CD14-positive monocyte (primary cell): ENCODE data around the gene TMEM158. TPM values are rescaled to one million over a fixed set of nuclear protein-coding genes. Genes with fewer than 3 reads are reported as not detected.

Source experiments
- DNase-seq, 3 donors: peaks; one replicate each; pipeline ENCODE4 v3.0.0-alpha.2; 2011 to 2022
- H2AFZ ChIP-seq: 2 replicates; pipeline ENCODE4 v1.6.0; 2012; ENCODE audit warnings: mild to moderate bottlenecking, low read depth, low read length, inconsistent platforms; ENCODE audit not compliant: insufficient read depth, poor library complexity, severe bottlenecking
- H3K27ac ChIP-seq, 2 donors: 1 replicate in 1 of 2; 2 replicates in 1 of 2; pipeline ENCODE4 v1.5.1; 2012 to 2013; ENCODE audit warnings: low read length in 2 of 2, control low read depth in 1 of 2, inconsistent platforms in 1 of 2, low read depth in 1 of 2, mild to moderate bottlenecking in 1 of 2
- H3K27me3 ChIP-seq, 2 donors: one replicate each; pipeline versions ENCODE4 v1.6.0 to v1.6.1; 2011 to 2013; ENCODE audit warnings: low read length in 2 of 2; ENCODE audit not compliant: control insufficient read depth in 2 of 2, insufficient read depth in 2 of 2
- H3K36me3 ChIP-seq, 2 donors: replicated peaks in 1 of 2; 1 replicate in 1 of 2; 2 replicates in 1 of 2; pipeline versions ENCODE4 v1.5.1 to v1.6.1; 2012 to 2013; ENCODE audit warnings: low read length in 2 of 2, control low read depth in 1 of 2, inconsistent platforms in 1 of 2, mild to moderate bottlenecking in 1 of 2; ENCODE audit not compliant: insufficient read depth in 2 of 2, control insufficient read depth in 1 of 2
- H3K4me1 ChIP-seq, 2 donors: 1 replicate in 1 of 2; 2 replicates in 1 of 2; pipeline versions ENCODE4 v1.5.1 to v1.6.1; 2012 to 2013; ENCODE audit warnings: low read length in 2 of 2, control low read depth in 1 of 2, inconsistent platforms in 1 of 2, mild to moderate bottlenecking in 1 of 2, moderate library complexity in 1 of 2; ENCODE audit not compliant: insufficient read depth in 2 of 2, control insufficient read depth in 1 of 2
- H3K4me2 ChIP-seq: replicated peaks from 2 replicates; pipeline ENCODE3; 2012; ENCODE audit warnings: low read length, moderate library complexity, mild to moderate bottlenecking; ENCODE audit not compliant: poor library complexity, severe bottlenecking; ENCODE audit errors: extremely low read depth
- H3K4me3 ChIP-seq, 3 experiments: fragments of 200-600 bp in 1 of 3; sonication (generic) in 1 of 3; replicated peaks in 1 of 3; 1 replicate in 2 of 3; 2 replicates in 1 of 3; pipeline ENCODE4 v1.5.1; 2011 to 2013; ENCODE audit warnings: low read length in 3 of 3, mild to moderate bottlenecking in 3 of 3, control low read depth in 2 of 3, low read depth in 2 of 3, inconsistent platforms in 1 of 3, moderate library complexity in 1 of 3
- H3K79me2 ChIP-seq: 2 replicates; pipeline ENCODE4 v1.6.0; 2012; ENCODE audit warnings: mild to moderate bottlenecking, control low read depth, inconsistent platforms, low read length, moderate library complexity; ENCODE audit not compliant: insufficient read depth
- H3K9ac ChIP-seq: 2 replicates; pipeline ENCODE4 v1.6.0; 2017; ENCODE audit warnings: low read length, mild to moderate bottlenecking; ENCODE audit not compliant: insufficient read depth, poor library complexity, severe bottlenecking
- H3K9me3 ChIP-seq, 2 donors: replicated peaks in 1 of 2; 1 replicate in 1 of 2; 2 replicates in 1 of 2; pipeline versions ENCODE4 v1.5.1 to v1.6.1; 2012 to 2013; ENCODE audit warnings: low read length in 2 of 2, control low read depth in 1 of 2; ENCODE audit not compliant: control insufficient read depth in 1 of 2, insufficient read depth in 1 of 2
- H4K20me1 ChIP-seq: 2 replicates; pipeline ENCODE4 v1.6.0; 2012; ENCODE audit warnings: mild to moderate bottlenecking, low read length, control low read depth, moderate library complexity; ENCODE audit not compliant: insufficient read depth
- H3K27ac Mint-ChIP-seq, 7 donors: one replicate each; pipeline ENCODE4 v1.8.0; 2020; ENCODE audit warnings: mild to moderate bottlenecking in 7 of 7, mixed read lengths in 7 of 7, moderate library complexity in 6 of 7, inconsistent platforms in 2 of 7
- H3K27me3 Mint-ChIP-seq, 3 donors: one replicate each; pipeline ENCODE4 v1.8.0; 2021 to 2022; ENCODE audit warnings: low read depth in 3 of 3, mild to moderate bottlenecking in 3 of 3, mixed read lengths in 3 of 3, moderate library complexity in 3 of 3, inconsistent platforms in 1 of 3
- H3K36me3 Mint-ChIP-seq, 2 donors: one replicate each; pipeline ENCODE4 v1.8.0; 2020; ENCODE audit warnings: mixed read lengths in 2 of 2, inconsistent platforms in 1 of 2, mild to moderate bottlenecking in 1 of 2
- H3K4me1 Mint-ChIP-seq: one replicate; pipeline ENCODE4 v1.8.0; 2020; ENCODE audit warnings: mild to moderate bottlenecking, mixed read lengths
- H3K4me3 Mint-ChIP-seq, 2 donors: one replicate each; pipeline ENCODE4 v1.8.0; 2020; ENCODE audit warnings: mild to moderate bottlenecking in 2 of 2, mixed read lengths in 2 of 2, moderate library complexity in 1 of 2
- H3K9me3 Mint-ChIP-seq, 7 donors: one replicate each; pipeline ENCODE4 v1.8.0; 2020 to 2022; ENCODE audit warnings: mixed read lengths in 7 of 7, mild to moderate bottlenecking in 6 of 7, moderate library complexity in 6 of 7, inconsistent platforms in 2 of 7
- WGBS: methylation state at CpG from one replicate; pipeline ENCODE4 v1.1.5; 2013; ENCODE audit warnings: missing lambda C conversion rate; ENCODE audit not compliant: insufficient coverage; 5-methylcytosine and 5-hydroxymethylcytosine counted together
- intact Hi-C, 2 donors: fragments of 100-400 bp; cut with micrococcal nuclease; formaldehyde crosslinking; loops; one replicate each; pipeline versions ENCODE4 v1.15.0 to v1.15.1; 2023
- polyA plus RNA-seq, 3 donors: library from polyadenylated mRNA; depleted of rRNA in 1 of 3; unstranded in 2 of 3; stranded (reverse) in 1 of 3; fragments of 300-500 nt in 2 of 3; fragments of >200 nt in 1 of 3; fragmentation: Illumina TruSeq in 2 of 3; gene quantifications; 1 replicate in 2 of 3; 2 replicates in 1 of 3; pipeline ENCODE4 v1.2.3, GENCODE V29; 2012 to 2021
- TF ChIP-seq, protein P1 (sequence below): fragments of 200-600 bp; IDR thresholded peaks from one replicate; pipeline ENCODE4 v1.8.0; 2022; ENCODE audit warnings: antibody characterized with exemption, mild to moderate bottlenecking

The TMEM158 gene
- polyA plus RNA-seq, 3 donors, result 0.19 to 0.88 TPM; not detected in 1

DNA sequence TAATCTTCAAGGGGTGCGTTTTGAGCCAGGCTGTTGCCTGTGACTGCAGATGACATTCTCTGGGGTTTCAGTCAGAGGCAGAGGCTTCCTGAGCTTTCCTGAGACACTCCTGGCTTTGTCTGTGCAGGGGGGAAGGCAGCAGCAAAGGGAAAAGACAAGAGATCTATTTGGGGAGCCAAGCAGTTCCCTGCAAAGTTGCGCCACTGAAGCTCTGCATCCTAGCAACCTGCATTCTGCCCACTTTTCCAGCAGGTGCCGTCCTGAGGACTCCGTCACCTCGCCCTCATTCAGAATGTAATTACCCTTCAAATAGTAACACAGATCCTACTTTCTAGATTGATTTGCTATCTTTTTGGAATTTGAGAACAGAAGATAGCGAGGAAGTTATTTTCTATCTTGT is 1.9 kb upstream of the TMEM158 start:
- H3K9me3 Mint-ChIP-seq, result peaks cover 0 to 6% (median 5%) of the 10 kb centered on the region in 7 donors
- Histone ChIP-seq H3K4me2 (no peak overlapping the region), H3K36me3 (no peaks in the 10 kb centered on the region), H3K9ac (no peak overlapping the region), H3K79me2 (no peaks in the 10 kb centered on the region), H4K20me1 (no peaks in the 10 kb centered on the region), H2AFZ (no peak overlapping the region), H3K27ac (no peak overlapping the region), H3K4me3 (no peak overlapping the region), H3K9me3 (peaks cover 0 to 3% of the 10 kb centered on the region in 2 donors), H3K27me3 (peaks cover 44 to 52% of the 10 kb centered on the region in 2 donors), H3K4me1 (peaks cover 9 to 12% of the 10 kb centered on the region in 2 donors)
- DNase-seq, result no peak
- intact Hi-C loops, result loop anchor here in 1 of 2 donors (5.0 to 10.0 kb wide), 2 partner anchors 274 to 437 kb away; no protein-coding TSS in a partner anchor
- TF ChIP-seq, protein P1, sequence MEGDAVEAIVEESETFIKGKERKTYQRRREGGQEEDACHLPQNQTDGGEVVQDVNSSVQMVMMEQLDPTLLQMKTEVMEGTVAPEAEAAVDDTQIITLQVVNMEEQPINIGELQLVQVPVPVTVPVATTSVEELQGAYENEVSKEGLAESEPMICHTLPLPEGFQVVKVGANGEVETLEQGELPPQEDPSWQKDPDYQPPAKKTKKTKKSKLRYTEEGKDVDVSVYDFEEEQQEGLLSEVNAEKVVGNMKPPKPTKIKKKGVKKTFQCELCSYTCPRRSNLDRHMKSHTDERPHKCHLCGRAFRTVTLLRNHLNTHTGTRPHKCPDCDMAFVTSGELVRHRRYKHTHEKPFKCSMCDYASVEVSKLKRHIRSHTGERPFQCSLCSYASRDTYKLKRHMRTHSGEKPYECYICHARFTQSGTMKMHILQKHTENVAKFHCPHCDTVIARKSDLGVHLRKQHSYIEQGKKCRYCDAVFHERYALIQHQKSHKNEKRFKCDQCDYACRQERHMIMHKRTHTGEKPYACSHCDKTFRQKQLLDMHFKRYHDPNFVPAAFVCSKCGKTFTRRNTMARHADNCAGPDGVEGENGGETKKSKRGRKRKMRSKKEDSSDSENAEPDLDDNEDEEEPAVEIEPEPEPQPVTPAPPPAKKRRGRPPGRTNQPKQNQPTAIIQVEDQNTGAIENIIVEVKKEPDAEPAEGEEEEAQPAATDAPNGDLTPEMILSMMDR, result no peak
- H3K27me3 Mint-ChIP-seq, result peaks cover 51 to 62% (median 58%) of the 10 kb centered on the region in 3 donors
- H3K4me3 Mint-ChIP-seq, result peak overlapping the region in 1 of 2 donors; percentile 83
- H3K4me1 Mint-ChIP-seq, result peaks cover 8% of the 10 kb centered on the region
- H3K36me3 Mint-ChIP-seq, result peaks cover 5 to 6% of the 10 kb centered on the region in 2 donors
- no peak overlapping the region for H3K27ac Mint-ChIP-seq
- 92% methylated on average over 2 of the region's 6 CpGs for WGBS

GRCh38 chr3:45227071-45227820 is 1.2 kb upstream of the TMEM158 start:
- no peak overlapping the region for H3K27ac ChIP-seq
- peaks cover 9 to 12% of the 10 kb centered on the region in 2 donors for H3K4me1 ChIP-seq
- no CpG with 5 or more reads among the region's 7 CpGs for WGBS
- no peak for DNase-seq
- H3K4me3 ChIP-seq, result peak overlapping the region in 1 of 3 experiments; percentile 72
- Mint-ChIP-seq H3K9me3 (peaks cover 0 to 6% (median 5%) of the 10 kb centered on the region in 7 donors), H3K4me3 (peak overlapping the region; percentile 74 to 83), H3K27ac (no peak overlapping the region), H3K36me3 (peaks cover 5 to 6% of the 10 kb centered on the region in 2 donors), H3K4me1 (peaks cover 8% of the 10 kb centered on the region), H3K27me3 (peaks cover 54 to 62% (median 59%) of the 10 kb centered on the region in 3 donors)
- H3K9ac ChIP-seq, result no peak overlapping the region
- no peak overlapping the region for H2AFZ ChIP-seq
- TF ChIP-seq, protein P1, result no peak
- peak overlapping the region; percentile 73 for H3K4me2 ChIP-seq
- H4K20me1 ChIP-seq, result no peaks in the 10 kb centered on the region
- H3K9me3 ChIP-seq, result peaks cover 0 to 3% of the 10 kb centered on the region in 2 donors
- H3K36me3 ChIP-seq, result no peaks in the 10 kb centered on the region
- peaks cover 47 to 59% of the 10 kb centered on the region in 2 donors for H3K27me3 ChIP-seq
- intact Hi-C loops, result loop anchor here in 1 of 2 donors (5.0 to 10.0 kb wide), 2 partner anchors 275 to 438 kb away; no protein-coding TSS in a partner anchor
- H3K79me2 ChIP-seq, result no peaks in the 10 kb centered on the region
